ENCODE data around the gene PIK3IP1.
"Not testable (repeated sequence)": the region's sequence is repeated elsewhere in the genome, so short reads cannot be mapped to it uniquely, and the experiment has no call there.

- not testable (repeated sequence) for TF ChIP-seq CTCF (IDR thresholded peaks at IDR 0.05; ENCODE audit: extremely low read depth in 1 of 2, insufficient read depth in 1 of 2, low read depth in 1 of 2, low read length in 2 of 2); POLR2A (IDR thresholded peaks at IDR 0.05; ENCODE audit: low read depth, low read length); EZH2 (IDR thresholded peaks at IDR 0.05; ENCODE audit: borderline replicate concordance, low read depth, low read length, severe bottlenecking); POLR2AphosphoS5 (IDR thresholded peaks at IDR 0.05; ENCODE audit: insufficient read depth, low read depth, low read length); JUN (IDR thresholded peaks at IDR 0.05; ENCODE audit: borderline replicate concordance, insufficient read depth, insufficient read length, low read depth); FOS (IDR thresholded peaks at IDR 0.05; ENCODE audit: borderline replicate concordance, insufficient read depth, low read length); MYC (IDR thresholded peaks at IDR 0.05; ENCODE audit: low read depth, low read length); MAX (IDR thresholded peaks at IDR 0.05; ENCODE audit: insufficient read depth, insufficient read length)
Measured at GRCh38 chr22:31236044-31236443, 56.2 kb downstream of the PIK3IP1 start.
